Activated CD4-positive, alpha-beta T cell treated with anti-CD3 and anti-CD28 coated beads, Interleukin-2, Interleukin-6, amounts not matched to agents 100 ng/mL and 50 ng/mL, durations not matched to agents 16 hours and 8 hours (primary cell): ENCODE results near the gene EIF4EBP2.

Experiments used
- DNase-seq: peaks from one replicate; pipeline ENCODE4 v3.0.0-alpha.2; 2020

EIF4EBP2 gene

GRCh38 chr10:70379581-70380176 lies 24.3 kb upstream of the EIF4EBP2 start:
- DNase-seq = peak; percentile 44

- DNase-seq = no peak
Measured at GRCh38 chr10:70380350-70381135, 23.4 kb upstream of the EIF4EBP2 start.

DNA sequence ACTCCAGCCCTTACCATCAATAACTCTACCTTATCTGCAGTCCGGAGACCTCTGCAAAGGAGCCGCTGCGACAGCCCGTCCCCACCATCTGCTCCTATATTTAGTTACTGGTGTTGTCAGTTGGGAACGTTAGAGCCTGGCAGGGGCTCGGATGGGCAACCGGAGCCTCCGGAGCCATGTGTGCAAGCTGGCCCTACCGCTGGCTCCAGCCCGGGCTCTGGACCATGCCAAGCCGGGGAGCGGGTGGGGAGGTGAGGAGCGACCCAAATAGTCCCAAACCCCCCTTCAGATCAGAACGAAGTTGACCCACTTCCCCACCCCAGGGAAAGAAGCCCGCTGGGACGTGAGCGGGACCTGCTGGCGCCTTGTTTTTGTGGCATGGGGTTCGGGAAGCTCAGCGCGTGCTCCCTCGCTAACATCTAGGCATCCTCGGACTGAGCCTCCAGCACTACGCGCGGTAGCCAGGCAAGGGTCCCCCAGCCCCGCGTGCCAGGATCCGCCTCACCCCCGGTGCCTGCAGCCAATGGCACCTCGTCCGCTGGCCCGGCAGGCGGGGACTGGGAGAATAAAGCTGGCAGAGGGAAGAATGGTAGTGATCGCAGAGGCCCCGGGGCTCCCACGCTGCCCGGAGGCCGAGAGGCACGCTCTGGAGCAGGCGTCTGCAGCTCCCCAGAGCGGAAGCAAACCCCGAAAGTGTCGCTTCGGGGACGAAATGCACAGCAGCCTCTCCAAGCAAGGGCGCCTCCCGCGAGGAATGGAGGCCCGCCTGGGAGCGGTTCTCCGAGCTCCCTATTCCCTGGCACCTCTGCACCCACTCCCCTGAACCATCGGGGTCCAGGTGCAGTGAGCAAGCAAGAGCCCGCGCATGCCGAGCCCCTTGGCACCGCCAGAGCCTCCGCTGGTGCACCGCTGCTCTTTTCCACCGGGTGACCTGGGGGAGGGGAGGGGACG lies 22.2 kb upstream of the EIF4EBP2 start:
- peak; percentile 60 for DNase-seq

DNA sequence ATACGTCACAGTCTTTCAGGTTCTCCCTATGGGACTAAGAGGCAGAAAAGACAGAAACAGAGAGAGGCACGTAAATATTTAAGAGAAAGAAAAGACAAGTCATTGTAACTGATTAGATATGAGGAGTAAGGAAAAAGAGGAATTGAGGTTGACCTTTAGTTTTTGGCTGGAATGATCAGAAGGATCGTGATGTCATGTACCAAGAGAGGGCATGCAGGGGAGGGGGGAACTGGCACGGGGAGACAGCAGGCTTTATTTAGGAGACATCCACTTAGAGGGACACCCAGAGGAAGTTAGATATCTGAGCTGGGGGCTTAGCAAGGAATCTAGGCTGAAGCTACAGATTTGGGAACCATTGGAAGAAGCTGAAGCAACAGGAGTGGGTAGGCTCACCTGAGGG lies 12.3 kb upstream of the EIF4EBP2 start:
- no peak for DNase-seq

DNA sequence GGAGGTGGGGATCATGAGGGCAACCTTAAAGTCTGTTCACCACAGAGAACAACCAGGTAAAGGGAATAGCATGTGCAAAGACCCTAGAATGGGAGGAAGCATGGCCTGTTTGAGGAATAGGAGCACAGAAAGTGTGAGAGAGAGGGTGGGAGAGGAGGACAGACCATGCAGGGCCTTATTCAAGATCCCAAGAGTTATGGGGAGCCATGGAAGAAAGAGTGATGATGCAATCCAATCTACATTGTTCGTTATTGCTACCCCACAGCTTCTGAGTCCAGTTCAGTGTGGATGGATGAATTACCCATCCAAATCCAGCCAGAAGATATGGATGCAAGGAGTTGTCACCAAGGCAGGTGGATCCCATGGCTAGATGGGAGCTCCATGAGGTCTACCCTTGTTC lies 7.8 kb upstream of the EIF4EBP2 start:
- no peak for DNase-seq

DNA sequence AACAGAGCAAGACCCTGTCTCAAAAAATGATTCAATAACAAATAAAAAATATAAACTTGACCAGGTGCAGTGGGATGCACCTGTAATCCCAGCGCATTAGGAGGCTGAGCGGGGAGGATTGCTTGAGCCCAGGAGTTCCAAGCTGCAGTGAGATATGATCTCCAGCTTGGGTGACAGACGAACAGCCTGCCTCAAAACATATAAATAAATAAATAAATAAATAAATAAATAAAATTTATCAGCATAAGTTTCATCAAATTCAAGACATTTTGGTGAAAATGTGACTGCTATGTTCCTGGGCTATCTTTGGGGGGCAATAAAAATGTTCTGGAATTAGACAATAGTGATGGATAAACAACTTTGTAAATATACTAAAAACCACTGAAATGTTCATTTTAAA lies 4.8 kb upstream of the EIF4EBP2 start:
- DNase-seq = no peak

- no peak for DNase-seq
Measured at GRCh38 chr10:70403483-70404035, 386 bp upstream of the EIF4EBP2 start.

- no peak for DNase-seq
Measured at GRCh38 chr10:70404787-70405036, 767 bp downstream of the EIF4EBP2 start.

DNA sequence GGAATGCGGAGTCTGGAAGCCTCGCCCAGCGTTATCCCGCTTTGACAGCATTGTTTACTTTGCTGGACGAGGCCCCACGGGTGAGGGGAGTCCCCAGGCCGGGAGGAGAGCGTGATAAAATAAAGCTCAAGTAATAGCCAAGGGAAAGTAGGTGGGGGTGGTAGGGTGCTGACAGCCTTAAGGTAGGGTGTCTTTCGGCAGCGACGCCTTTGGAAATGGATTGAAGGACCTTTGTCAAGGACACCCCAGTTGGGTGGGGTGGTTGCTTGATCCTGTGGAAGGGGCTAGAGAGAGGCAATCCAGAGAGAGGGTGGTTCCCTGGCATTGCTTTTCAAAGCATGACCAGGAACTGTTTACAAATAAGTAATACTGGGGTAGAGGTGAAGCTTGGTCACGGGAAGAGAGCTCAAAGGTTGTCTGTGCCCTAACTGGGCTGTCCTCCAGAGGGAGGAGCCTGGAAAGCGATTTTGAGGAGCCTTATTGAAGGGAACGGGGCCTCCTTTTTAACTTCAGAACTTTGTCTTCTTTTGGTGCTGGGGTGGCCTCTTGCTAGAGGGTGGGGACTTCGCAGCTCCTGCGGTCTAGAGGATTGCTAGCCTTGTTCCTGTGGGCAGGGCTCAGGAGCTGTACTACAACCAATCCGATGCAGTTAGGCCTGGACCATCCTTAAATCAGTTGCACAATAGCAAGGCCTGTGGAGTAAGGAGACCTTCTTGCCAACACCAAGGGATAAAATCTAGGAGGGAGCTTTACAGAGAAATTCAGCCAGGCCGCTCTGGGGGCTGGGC lies 1.3 kb downstream of the EIF4EBP2 start:
- peak; percentile 70 for DNase-seq

- no peak for DNase-seq
Measured at GRCh38 chr10:70409772-70410171, 5.8 kb downstream of the EIF4EBP2 start.

DNA sequence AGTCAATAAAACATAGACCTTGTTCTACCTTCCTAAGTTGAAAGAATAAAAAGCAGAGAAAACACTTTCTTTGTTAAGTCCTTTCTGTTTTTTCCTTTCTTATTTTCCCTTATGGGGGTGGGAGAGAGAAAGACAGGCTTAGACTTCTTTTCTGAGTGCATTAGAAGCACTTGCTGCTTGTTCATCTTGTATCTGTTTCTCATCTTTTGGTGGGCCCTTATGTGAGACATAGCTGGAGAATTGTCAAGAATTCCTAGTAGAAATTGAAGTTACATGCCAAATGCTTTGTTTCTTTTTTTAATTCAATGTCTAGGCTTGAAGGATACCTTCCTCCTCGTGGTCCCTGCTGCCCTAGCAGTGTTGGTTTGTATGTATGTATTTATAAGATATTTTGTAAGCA lies 6.7 kb downstream of the EIF4EBP2 start:
- no peak for DNase-seq

DNA sequence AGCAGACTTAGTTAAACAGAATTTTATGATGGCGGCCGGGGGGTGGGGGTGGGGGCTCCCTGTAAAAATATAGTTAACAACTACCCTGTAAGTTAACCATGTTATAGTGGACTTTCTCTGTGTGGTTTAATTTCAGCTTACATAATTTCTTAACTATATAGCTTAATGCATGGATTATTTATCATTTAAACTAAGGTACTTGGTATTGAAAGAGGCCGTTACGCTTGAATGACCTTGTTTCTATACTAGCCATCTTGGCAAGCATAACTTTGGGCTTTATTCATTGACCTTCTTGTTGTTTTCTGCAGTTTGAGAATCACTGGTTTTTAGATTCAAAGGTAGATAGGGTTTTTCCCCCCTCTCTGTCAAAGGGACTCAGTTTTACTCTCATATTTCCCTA lies 8.4 kb downstream of the EIF4EBP2 start:
- no peak for DNase-seq

DNA sequence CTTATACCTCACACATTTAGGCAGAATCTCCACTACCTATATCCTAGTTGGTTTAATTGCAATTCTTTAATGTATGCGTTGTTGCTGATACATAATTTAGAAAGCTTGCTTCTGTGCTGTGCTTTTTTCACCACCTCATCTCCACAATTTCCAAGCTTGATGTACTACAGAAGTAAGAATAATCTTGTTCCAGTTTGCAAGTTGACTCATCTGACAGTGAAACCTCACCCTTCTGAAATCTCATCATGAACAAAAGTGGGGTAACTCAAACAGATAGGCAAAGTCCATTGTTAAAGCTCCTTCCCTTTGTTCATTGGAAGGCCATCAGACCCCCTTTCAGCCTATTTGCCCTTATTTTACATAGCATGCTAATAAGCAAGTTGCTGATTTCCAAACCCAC lies 13.6 kb downstream of the EIF4EBP2 start:
- DNase-seq = peak; percentile 37

DNA sequence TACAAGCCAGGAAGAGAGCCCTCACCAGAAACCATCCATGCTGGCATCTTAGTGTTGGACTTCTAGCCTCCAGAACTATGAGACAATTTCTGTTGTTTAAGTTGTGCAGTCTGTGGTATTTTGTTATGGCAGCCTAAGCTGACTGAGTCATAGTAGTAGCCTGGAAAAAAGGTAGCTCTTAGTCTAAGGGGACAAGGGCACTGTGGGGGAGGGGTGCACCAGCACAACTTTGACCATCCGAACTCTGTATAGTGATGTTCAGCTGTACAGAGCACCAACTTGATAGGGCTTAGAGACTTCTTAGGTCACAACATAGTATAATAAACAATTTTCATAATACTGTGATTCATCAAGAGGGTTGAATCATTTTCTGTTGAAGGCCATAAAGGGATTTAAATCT lies 14.3 kb downstream of the EIF4EBP2 start:
- peak; percentile 16 for DNase-seq

DNA sequence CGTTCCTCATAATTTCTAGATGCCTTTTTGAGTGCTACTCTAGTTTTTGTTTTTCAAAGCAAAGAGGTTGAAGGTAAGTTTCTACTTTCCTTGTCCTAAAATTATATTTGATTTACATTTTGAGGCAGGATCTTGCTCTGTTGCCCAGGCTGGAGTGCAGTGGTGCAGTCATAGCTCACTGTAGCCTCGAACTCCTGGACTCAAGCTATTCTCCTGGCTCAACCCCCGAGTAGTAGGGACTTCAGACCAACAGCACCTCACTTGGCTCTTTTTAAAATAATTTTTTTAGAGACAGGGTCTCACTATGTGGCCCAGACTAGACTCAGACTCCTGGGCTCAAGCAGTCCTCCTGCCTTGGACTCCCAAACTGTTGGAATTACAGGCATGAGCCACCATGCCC lies 14.8 kb downstream of the EIF4EBP2 start:
- DNase-seq = no peak

- no peak for DNase-seq
Measured at GRCh38 chr10:70424320-70424719, 20.4 kb downstream of the EIF4EBP2 start.

GRCh38 chr10:70425096-70425495 lies 21.2 kb downstream of the EIF4EBP2 start:
- DNase-seq = no peak

GRCh38 chr10:70426823-70427222 lies 22.9 kb downstream of the EIF4EBP2 start:
- DNase-seq = no peak

DNA sequence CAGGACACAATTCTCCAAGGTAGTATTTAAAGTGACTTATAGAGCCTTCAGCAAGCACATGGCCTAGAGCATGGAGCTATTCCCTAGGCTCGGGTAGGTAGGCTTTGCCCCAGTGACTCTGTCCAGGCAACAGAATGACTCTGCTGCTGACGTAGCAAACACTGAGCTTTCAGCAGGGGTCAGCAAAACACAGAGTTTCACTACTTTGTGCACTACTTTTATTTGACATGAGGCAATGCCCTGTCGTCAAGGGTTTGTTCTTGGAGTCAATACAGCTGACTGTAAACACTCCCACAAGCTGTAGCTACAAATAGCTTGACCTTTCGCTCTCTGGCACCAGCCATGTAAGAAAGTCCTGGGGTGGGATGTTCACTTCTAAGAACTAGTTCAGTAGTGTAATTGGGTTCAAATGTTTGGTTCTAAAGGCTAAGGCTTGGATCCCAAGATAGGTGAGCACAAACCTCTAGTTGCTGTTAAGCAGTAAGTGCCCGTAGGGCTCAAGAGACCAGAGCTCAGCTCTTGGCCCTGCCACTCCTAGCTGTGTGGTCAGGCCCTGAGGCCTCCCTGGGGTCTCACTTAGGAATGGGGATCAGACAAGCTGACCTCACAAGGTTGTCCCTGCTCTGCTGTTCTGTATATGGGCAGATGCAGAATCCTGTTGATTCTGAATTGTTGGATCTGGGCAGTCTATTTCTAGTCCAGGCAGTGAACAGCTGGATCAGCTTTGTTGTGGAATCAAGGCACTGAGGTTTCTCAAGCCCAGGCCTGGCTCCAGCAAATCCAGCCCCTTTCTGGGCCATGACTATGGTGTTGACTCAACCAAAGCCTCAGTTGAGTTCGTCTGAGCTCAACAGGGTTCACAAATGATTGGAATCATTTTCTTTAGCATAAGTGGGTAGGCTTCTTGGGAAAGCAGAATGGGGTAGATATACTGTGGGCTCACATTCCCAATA lies 26.8 kb downstream of the EIF4EBP2 start:
- no peak for DNase-seq

DNA sequence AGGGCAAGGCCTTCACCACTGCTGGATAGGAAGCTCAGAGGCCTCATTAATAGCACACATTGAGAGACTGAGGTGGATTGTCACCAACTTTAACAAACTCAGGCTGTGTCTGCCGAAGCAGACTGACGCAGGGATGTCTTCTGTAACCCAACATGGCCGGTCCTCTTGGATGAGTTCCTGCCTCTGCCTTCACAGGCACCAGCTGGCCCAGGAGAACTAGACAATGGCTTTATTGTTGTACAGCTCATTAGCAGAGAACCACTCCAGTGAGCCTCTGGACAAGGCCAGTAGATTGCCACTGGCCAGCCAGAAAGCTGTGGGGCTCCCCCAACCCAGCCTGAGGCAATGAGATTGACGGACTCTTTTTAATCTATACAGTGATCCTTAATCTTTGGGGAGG lies 28.2 kb downstream of the EIF4EBP2 start:
- DNase-seq = no peak

DNA sequence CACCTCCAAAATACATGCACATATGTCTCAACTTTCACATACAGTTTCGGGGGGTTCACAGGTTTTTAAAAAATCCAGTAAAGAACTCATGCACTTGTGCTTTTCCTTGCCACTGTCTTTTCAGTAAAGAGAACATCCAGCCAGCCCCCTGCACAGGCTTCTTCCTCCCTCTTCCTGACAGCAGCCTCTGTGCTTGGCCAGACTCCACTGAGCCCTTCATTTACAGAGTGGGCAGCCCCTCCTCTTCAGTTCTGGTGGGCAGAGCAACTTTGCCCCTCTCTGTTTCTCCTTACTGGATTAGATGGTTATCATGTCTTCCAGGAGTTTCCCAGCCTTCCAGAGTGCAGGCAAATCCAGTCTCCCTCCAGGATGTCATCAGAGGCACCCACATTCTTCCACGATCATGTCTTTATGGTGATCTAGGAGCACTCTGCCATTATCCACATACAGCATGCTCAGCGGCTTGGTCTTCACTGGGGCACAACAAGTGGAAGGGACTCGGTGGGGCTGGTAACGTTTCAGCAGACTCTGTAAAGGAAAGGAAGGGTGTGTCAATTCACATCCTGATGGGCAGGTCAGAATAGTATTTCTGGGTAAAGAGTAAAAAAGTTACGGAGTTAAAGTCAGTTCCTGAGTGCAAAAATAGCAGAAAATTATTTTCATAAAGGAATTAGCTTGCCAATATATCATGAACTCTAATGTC lies 28.8 kb downstream of the EIF4EBP2 start:
- no peak for DNase-seq
